BJ (cell line): Measurements from ENCODE around the gene PHACTR1. TPM values are rescaled to one million over a fixed set of nuclear protein-coding genes. Genes with fewer than 3 reads are reported as not detected.

Experiments
- CTCF ChIA-PET: fragments of 350-600 bp; formaldehyde crosslinking; extraction: SDS; loops from one replicate; lab custom pipeline; 2021; ENCODE audit warnings: antibody characterized with exemption, inconsistent platforms; lab: Yijun Ruan, JAX
- POLR2A ChIA-PET: fragments of 300-600 bp; sonication (Branson Sonifier 250); formaldehyde crosslinking; extraction: SDS; loops from one replicate; lab custom pipeline; 2021; ENCODE audit warnings: antibody characterized with exemption; lab: Charles Lee
- DNase-seq: peaks from one replicate; pipeline ENCODE4 v3.0.0-alpha.2; 2011; ENCODE audit warnings: low read depth
- H3K27me3 ChIP-seq: 2 replicates; pipeline ENCODE4 v1.6.0; 2011; ENCODE audit warnings: low read length; ENCODE audit not compliant: control insufficient read depth, insufficient read depth
- H3K36me3 ChIP-seq: 2 replicates; pipeline ENCODE4 v1.5.1; 2011; ENCODE audit warnings: low read length; ENCODE audit not compliant: control insufficient read depth, insufficient read depth
- H3K4me3 ChIP-seq: 2 replicates; pipeline ENCODE4 v1.5.1; 2011; ENCODE audit warnings: low read depth, mild to moderate bottlenecking, control low read depth, low read length
- polyA plus RNA-seq: library from polyadenylated mRNA; depleted of rRNA; stranded (reverse); fragments of >200 nt; gene quantifications from 2 replicates; pipeline ENCODE4 v1.2.3, GENCODE V29; 2011
- TF ChIP-seq, protein P1 (sequence below): IDR thresholded peaks from 2 replicates; pipeline ENCODE4 v1.5.1; 2011; ENCODE audit warnings: low read depth, mild to moderate bottlenecking, control low read depth, inconsistent platforms, low read length, moderate library complexity; ENCODE audit not compliant: insufficient read depth

PHACTR1 gene
- polyA plus RNA-seq, 1 experiment: 0.40 TPM

DNA sequence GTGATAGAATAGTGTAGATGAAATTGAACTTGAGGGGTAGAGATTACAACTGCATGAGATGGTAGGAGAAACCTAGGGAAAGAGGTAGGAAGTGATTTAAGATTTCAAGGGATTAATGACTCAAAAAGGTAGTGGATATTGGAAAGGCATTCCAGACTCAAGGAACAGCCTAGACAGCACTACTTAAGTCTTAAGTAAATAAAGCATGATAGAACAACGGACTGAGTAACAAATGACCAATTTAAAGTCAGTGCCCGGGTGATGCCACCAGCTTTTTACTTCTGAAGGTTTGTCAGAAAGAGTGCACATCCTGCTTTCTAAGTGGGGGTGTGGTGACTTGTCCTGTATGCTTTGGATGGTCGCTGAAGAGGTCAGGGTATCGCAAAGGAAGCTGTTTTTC lies 81.8 kb downstream of the PHACTR1 start:
- H3K36me3 ChIP-seq: no peaks in the 10 kb centered on the region
- H3K27me3 ChIP-seq: no peaks in the 10 kb centered on the region
- POLR2A ChIA-PET: no interaction called here
- CTCF ChIA-PET: interaction anchor here (0.9 kb wide), 2 partner anchors 12 to 160 kb away, joined by 3 read pairs; no protein-coding TSS in a partner anchor
- DNase-seq: no peak
- no peak overlapping the region for H3K4me3 ChIP-seq
- TF ChIP-seq, protein P1, sequence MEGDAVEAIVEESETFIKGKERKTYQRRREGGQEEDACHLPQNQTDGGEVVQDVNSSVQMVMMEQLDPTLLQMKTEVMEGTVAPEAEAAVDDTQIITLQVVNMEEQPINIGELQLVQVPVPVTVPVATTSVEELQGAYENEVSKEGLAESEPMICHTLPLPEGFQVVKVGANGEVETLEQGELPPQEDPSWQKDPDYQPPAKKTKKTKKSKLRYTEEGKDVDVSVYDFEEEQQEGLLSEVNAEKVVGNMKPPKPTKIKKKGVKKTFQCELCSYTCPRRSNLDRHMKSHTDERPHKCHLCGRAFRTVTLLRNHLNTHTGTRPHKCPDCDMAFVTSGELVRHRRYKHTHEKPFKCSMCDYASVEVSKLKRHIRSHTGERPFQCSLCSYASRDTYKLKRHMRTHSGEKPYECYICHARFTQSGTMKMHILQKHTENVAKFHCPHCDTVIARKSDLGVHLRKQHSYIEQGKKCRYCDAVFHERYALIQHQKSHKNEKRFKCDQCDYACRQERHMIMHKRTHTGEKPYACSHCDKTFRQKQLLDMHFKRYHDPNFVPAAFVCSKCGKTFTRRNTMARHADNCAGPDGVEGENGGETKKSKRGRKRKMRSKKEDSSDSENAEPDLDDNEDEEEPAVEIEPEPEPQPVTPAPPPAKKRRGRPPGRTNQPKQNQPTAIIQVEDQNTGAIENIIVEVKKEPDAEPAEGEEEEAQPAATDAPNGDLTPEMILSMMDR: no peak

DNA sequence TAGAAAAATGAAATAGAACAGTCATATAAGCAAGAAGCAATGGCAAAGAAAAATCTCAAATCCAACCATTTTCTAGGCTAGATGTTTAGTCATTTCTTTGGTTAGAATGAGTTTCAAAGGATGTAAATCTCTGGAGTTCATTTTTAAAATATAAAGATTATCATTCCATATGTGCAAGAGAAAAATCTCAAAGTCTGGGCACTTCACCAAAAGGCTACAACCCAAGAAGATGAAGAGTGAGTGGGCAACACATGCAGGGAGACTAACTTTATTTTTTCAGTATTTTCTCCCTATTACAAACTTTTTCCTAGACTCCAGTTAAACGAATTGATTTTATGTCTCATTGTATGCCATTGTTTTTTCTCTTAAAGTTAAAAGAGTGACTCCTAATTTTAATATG lies 83.6 kb downstream of the PHACTR1 start:
- CTCF ChIA-PET: no interaction called here
- TF ChIP-seq, protein P1: no peak

DNA sequence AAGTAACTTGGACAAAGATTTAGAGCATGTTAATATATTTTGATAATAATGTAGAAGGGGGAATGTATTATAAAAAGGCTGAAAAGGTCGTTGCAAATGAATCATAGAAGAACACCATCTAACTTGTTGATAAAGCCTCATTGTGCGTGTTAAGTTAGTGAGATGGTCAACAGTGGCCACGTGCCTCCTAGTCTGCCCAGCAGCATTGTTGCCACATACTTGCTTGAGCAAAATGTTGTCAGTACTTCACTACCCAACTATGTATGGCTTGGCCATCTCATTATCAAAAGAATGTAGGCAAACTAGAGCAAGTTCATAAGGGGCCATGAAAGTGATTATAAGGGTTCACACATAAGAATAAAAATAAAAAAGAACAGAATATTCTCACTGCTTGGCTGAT lies 84.6 kb downstream of the PHACTR1 start:
- Histone ChIP-seq H3K27me3 (no peaks in the 10 kb centered on the region), H3K4me3 (no peak overlapping the region), H3K36me3 (no peaks in the 10 kb centered on the region)
- TF ChIP-seq, protein P1: no peak
- ChIA-PET CTCF (interaction anchor here (0.6 to 1.1 kb wide), 2 partner anchors 43 to 90 kb away, joined by 3 read pairs; no protein-coding TSS in a partner anchor), POLR2A (no interaction called here)
- DNase-seq: no peak

More for the DNA sequence above, 83.6 kb downstream of the PHACTR1 start:
- DNase-seq: no peak
- H3K36me3 ChIP-seq: no peaks in the 10 kb centered on the region
- POLR2A ChIA-PET: no interaction called here
- H3K4me3 ChIP-seq: no peak overlapping the region
- H3K27me3 ChIP-seq: no peaks in the 10 kb centered on the region

DNA sequence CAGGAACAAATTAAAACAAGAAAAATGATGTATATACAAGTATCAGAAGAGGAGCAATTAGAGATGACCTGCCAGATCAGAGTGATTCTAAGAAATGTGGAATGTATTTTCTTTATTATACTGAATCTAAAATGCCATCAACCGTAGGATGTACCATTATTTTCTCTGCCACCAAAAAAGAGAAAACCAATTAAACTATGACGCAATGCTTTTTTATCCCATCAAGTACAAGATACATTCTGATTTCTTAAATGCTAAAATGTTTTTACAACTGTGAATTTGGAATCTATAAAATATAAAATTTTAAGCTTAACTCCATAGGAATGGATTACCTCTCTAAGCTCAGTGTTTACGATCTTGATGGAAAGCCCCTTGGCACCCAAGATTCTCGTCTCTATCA lies 85.9 kb downstream of the PHACTR1 start:
- Histone ChIP-seq H3K36me3 (no peaks in the 10 kb centered on the region), H3K4me3 (no peak overlapping the region), H3K27me3 (no peaks in the 10 kb centered on the region)
- no peak for DNase-seq
- TF ChIP-seq, protein P1: no peak
- ChIA-PET POLR2A (no interaction called here), CTCF (interaction anchor here (1.1 to 1.3 kb wide), 2 partner anchors 15 to 41 kb away, joined by 3 read pairs; no protein-coding TSS in a partner anchor)

DNA sequence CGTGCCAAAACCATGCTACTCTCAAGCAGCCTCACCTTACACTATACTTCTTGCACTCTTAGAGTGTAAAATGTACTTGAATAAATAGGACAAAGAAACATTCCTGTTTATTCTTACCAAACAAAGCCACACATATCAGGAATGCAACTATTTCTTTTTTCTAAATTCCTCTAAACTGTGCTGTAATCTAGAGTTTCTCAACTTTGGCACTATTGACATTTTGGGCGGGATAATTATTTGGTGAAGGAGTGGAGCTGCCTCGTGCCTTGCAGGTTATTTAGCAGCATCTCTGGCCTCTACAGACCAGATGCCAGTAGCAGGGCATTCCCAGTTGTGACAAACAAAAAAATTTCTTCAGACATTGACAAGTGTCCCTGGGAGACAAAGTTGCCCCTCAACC lies 86.9 kb downstream of the PHACTR1 start:
- Histone ChIP-seq H3K36me3 (no peaks in the 10 kb centered on the region), H3K4me3 (no peak overlapping the region), H3K27me3 (no peaks in the 10 kb centered on the region)
- TF ChIP-seq, protein P1: no peak
- ChIA-PET CTCF (interaction anchor here (0.5 to 1.3 kb wide), 2 partner anchors 16 to 63 kb away, joined by 3 read pairs; no protein-coding TSS in a partner anchor), POLR2A (no interaction called here)
- no peak for DNase-seq
